Activated CD8-positive, alpha-beta T cell treated with anti-CD3 and anti-CD28 coated beads, Interleukin-2, amount 10 ng/mL, durations not matched to agents 7 days and 5 days (primary cell): ENCODE data around the gene RACK1. TPM values are rescaled to one million over a fixed set of nuclear protein-coding genes. Genes with fewer than 3 reads are reported as not detected.
A peak's percentile ranks its signal among the peaks of the same experiment; 100 is the strongest.

Experiments used
- ATAC-seq: fragments of 150-1000 bp; cut with Tn5 transposase; one replicate; pipeline ENCODE4 v1.10.0; 2021; ENCODE audit warnings: moderate library complexity
- CTCF ChIA-PET: fragments of 350-600 bp; sonication (Branson Sonifier 250); formaldehyde crosslinking; loops from one replicate; lab custom pipeline; 2021; ENCODE audit warnings: antibody characterized with exemption; lab: Charles Lee
- POLR2A ChIA-PET: fragments of 350-600 bp; sonication (Branson Sonifier 250); formaldehyde crosslinking; loops from one replicate; lab custom pipeline; 2021; ENCODE audit warnings: antibody characterized with exemption; lab: Charles Lee
- DNase-seq: peaks from one replicate; pipeline ENCODE4 v3.0.0-alpha.2; 2020
- H3K27ac Mint-ChIP-seq: one replicate; pipeline ENCODE4 v1.8.0; 2021; ENCODE audit warnings: mild to moderate bottlenecking, mixed read lengths
- H3K27me3 Mint-ChIP-seq: one replicate; pipeline ENCODE4 v1.8.0; 2021; ENCODE audit warnings: low read depth, mixed read lengths
- H3K36me3 Mint-ChIP-seq: one replicate; pipeline ENCODE4 v1.8.0; 2021; ENCODE audit warnings: low read depth, mixed read lengths
- H3K4me1 Mint-ChIP-seq: one replicate; pipeline ENCODE4 v1.8.0; 2021; ENCODE audit warnings: low read depth, mixed read lengths
- H3K4me3 Mint-ChIP-seq: one replicate; pipeline ENCODE4 v1.8.0; 2021; ENCODE audit warnings: mild to moderate bottlenecking, mixed read lengths
- H3K9me3 Mint-ChIP-seq: one replicate; pipeline ENCODE4 v1.8.0; 2022; ENCODE audit warnings: mixed read lengths; ENCODE audit not compliant: insufficient read depth
- total RNA-seq, 2 experiments: library from RNA; stranded (reverse); gene quantifications; one replicate each; pipeline ENCODE4 v1.2.3, GENCODE V29; 2021

RACK1 gene
- total RNA-seq, 2 experiments from 2014 or later, result 1,796 to 1,942 TPM

DNA sequence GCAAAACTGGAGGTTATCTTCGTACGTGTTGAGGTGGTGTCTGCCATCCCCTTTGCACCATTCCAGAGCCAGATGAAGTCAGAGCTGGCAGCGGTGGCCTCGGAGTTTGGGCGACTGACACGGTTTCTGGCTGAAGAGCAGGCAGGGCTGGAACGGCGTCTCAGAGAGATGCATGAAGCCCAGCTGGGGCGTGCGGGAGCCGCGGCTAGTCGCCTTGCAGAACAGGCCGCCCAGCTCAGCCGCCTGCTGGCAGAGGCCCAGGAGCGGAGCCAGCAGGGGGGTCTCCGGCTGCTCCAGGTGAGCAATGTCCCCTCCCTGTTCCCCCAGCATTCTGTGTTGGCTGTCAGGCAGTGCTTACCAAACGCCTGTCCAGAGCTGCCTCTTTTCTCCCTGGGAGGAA, 11.1 kb downstream of the RACK1 start:
- Mint-ChIP-seq H3K9me3 (no peaks in the 10 kb centered on the region), H3K27ac (peak overlapping the region; percentile 66), H3K4me3 (no peak overlapping the region), H3K27me3 (no peaks in the 10 kb centered on the region), H3K36me3 (peaks cover 72% of the 10 kb centered on the region), H3K4me1 (peaks cover 19% of the 10 kb centered on the region)
- ChIA-PET POLR2A (interaction anchor here (0.9 to 5.1 kb wide), 2 partner anchors 9 to 10 kb away, joined by 3 to 30 read pairs; partner anchors contain the start of genes RACK1 and TRIM41), CTCF (no interaction called here)
- ATAC-seq, result no peak
- no peak for DNase-seq

GRCh38 chr5:181231432-181231831, 12.3 kb downstream of the RACK1 start:
- peaks cover 65% of the 10 kb centered on the region for H3K36me3 Mint-ChIP-seq
- no peaks in the 10 kb centered on the region for H3K9me3 Mint-ChIP-seq
- H3K4me3 Mint-ChIP-seq, result no peak overlapping the region
- no peak for ATAC-seq
- no peaks in the 10 kb centered on the region for H3K27me3 Mint-ChIP-seq
- ChIA-PET POLR2A (interaction anchor here (1.3 to 5.1 kb wide), 2 partner anchors 9 to 11 kb away, joined by 3 to 30 read pairs; partner anchors contain the start of gene RACK1), CTCF (no interaction called here)
- no peak for DNase-seq
- peaks cover 21% of the 10 kb centered on the region for H3K4me1 Mint-ChIP-seq
- H3K27ac Mint-ChIP-seq, result no peak overlapping the region

DNA sequence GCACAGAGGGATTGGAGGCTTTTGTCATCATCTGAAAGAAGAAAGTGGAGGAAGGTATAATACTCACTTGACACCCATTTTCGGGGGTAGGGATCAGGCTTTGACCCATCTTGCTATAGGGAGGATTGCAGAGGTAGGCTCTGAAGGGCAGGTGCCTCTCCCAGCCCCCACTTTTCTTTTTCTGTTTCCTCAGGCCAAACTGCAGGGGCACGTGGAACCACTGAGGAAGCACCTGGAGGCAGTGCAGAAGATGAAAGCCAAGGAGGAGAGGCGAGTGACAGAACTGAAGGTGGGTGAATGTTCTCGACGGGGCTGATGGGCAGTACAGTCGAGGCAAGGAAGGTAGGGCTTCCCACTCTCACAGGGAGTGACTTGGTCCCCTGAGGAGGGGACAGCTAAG, 13.2 kb downstream of the RACK1 start:
- H3K9me3 Mint-ChIP-seq, result no peaks in the 10 kb centered on the region
- no peaks in the 10 kb centered on the region for H3K27me3 Mint-ChIP-seq
- peak overlapping the region; percentile 71 for H3K27ac Mint-ChIP-seq
- ATAC-seq, result no peak
- ChIA-PET POLR2A (interaction anchor here (0.9 to 5.1 kb wide), 2 partner anchors 12 to 31 kb away, joined by 3 to 30 read pairs; partner anchors contain the start of gene RACK1), CTCF (no interaction called here)
- no peak overlapping the region for H3K4me3 Mint-ChIP-seq
- DNase-seq, result no peak
- peaks cover 29% of the 10 kb centered on the region for H3K4me1 Mint-ChIP-seq
- peaks cover 62% of the 10 kb centered on the region for H3K36me3 Mint-ChIP-seq

DNA sequence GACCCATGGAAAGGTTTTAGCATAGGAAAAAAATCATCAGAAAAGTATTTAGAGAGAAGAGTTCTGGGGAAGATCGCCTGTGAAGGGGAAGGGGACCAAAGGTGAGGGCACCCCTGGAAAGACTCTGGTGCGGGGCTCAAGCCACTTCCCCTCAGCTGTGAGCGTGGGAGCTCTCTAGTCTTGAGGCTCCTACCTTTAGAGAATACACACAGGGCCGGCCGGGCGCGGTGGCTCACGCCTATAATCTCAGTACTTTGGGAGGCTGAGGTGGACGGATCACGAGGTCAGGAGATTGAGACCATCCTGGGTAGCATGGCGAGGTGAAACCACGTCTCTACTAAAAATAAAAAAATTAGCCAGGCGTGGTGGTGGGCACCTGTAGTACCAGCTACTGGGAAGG, 13.7 kb downstream of the RACK1 start:
- ATAC-seq, result no peak
- no peak overlapping the region for H3K4me3 Mint-ChIP-seq
- no peak overlapping the region for H3K27ac Mint-ChIP-seq
- ChIA-PET CTCF (no interaction called here), POLR2A (interaction anchor here (0.8 to 8.9 kb wide), 3 partner anchors 12 to 42 kb away, joined by 3 to 157 read pairs (median 4); partner anchors contain the start of genes RACK1 and TRIM52)
- H3K27me3 Mint-ChIP-seq, result no peaks in the 10 kb centered on the region
- H3K4me1 Mint-ChIP-seq, result peaks cover 35% of the 10 kb centered on the region
- H3K36me3 Mint-ChIP-seq, result peaks cover 57% of the 10 kb centered on the region
- no peaks in the 10 kb centered on the region for H3K9me3 Mint-ChIP-seq
- no peak for DNase-seq

- ChIA-PET CTCF (interaction anchor here (0.6 to 1.4 kb wide), 6 partner anchors 12 to 37 kb away, joined by 3 to 4 read pairs (median 4); partner anchors contain the start of gene RACK1), POLR2A (interaction anchor here (0.6 to 8.9 kb wide), 9 partner anchors 10 to 51 kb away, joined by 3 to 157 read pairs (median 4); partner anchors contain the start of genes RACK1 and TRIM52)
- Mint-ChIP-seq H3K9me3 (no peaks in the 10 kb centered on the region), H3K27ac (peak overlapping the region; percentile 99), H3K4me1 (peaks cover 66% of the 10 kb centered on the region), H3K27me3 (no peaks in the 10 kb centered on the region), H3K4me3 (peak overlapping the region; percentile 99), H3K36me3 (peaks cover 36% of the 10 kb centered on the region)
- no peak for ATAC-seq
- DNase-seq, result peak; percentile 54
Observed at GRCh38 chr5:181224390-181225229, 19.1 kb downstream of the RACK1 start.

GRCh38 chr5:181223729-181224389, 19.8 kb downstream of the RACK1 start:
- Mint-ChIP-seq H3K4me3 (peak overlapping the region; percentile 99), H3K27me3 (no peaks in the 10 kb centered on the region), H3K27ac (peak overlapping the region; percentile 99), H3K4me1 (peaks cover 63% of the 10 kb centered on the region), H3K9me3 (no peaks in the 10 kb centered on the region), H3K36me3 (peaks cover 29% of the 10 kb centered on the region)
- peak; percentile 6 for ATAC-seq
- ChIA-PET CTCF (interaction anchor here (0.6 to 1.7 kb wide), 5 partner anchors 17 to 1272 kb away, joined by 3 to 8 read pairs (median 3); partner anchors contain the start of gene RACK1), POLR2A (interaction anchor here (0.6 to 8.9 kb wide), 14 partner anchors 9 to 47 kb away, joined by 3 to 157 read pairs (median 7); partner anchors contain the start of genes RACK1 and TRIM52)
- peak; percentile 73 for DNase-seq

DNA sequence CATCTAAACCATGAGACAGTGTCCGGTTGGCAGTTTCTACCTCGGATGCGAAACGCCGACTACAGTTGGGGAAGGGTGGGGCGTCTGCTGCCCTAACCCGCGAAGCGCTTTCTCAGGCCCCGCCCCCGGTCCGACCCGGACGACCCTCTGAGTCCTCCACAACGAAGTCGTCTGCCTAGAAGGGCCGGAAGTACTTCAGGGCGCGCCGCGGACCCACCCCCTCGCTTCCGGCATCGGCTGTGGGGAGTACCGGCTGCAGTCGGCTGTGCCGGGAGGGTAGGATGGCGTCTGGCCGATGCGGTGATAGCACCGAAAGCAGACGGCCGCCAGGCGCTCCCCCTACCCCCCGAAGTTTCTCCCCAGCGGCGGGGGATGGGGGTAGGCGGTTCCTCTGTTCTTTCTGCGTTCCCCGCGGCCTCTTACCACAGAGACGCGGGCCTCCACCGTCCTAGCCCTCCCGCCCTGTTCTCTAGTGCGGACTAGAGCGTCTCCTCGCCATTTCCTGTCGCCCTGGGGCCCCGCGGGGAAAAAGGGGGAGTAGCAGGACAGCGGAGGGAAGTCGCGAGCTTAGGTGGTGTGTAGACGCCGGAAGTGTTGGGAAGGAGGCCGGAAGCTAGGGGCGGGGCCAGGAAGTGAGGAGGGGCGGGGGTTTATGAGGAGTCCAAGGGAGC, 20.5 kb downstream of the RACK1 start, which contains the start of gene TRIM41:
TRIM41 (plus strand) TSS at position 224 of the 671 bp plus-strand sequence. CDS start 719 bp downstream, outside the sequence.
- H3K36me3 Mint-ChIP-seq, result peaks cover 29% of the 10 kb centered on the region
- no peaks in the 10 kb centered on the region for H3K9me3 Mint-ChIP-seq
- ChIA-PET CTCF (interaction anchor here (0.6 to 2.1 kb wide), 9 partner anchors 16 to 1272 kb away, joined by 3 to 8 read pairs (median 4); partner anchors contain the start of gene RACK1), POLR2A (interaction anchor here (0.6 to 8.9 kb wide), 17 partner anchors 8 to 422 kb away, joined by 3 to 157 read pairs (median 4); partner anchors contain the start of genes RACK1 and TRIM52)
- H3K4me1 Mint-ChIP-seq, result peaks cover 68% of the 10 kb centered on the region
- DNase-seq (peak; percentile 99), ATAC-seq (peak; percentile 65)
- peak within 1 kb of the TSS; percentile 99 for H3K4me3 Mint-ChIP-seq
- peak within 1 kb of the TSS; percentile 99 for H3K27ac Mint-ChIP-seq
- peaks cover 1% of the 10 kb centered on the region for H3K27me3 Mint-ChIP-seq

DNA sequence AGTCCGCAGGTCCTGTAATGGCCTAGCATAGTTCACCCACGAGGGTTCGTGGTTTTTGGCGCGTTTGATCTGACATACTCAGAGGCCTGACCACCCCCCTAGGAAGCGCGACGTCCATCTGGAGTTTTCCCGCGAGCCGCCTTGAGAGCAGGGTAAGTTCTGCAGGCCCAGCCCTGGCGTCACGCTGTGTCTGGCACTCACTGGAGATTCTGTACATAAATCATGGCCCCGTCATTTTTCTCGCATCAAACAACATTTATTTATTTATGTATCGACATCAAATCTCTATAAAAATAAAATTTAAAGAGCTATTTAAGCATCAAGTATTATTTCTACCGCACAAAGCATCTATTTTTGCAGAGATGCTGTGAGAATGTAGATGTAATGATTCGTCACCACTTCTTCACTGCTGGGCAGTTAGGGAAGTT, 21.1 kb downstream of the RACK1 start:
- no peaks in the 10 kb centered on the region for H3K9me3 Mint-ChIP-seq
- ChIA-PET POLR2A (interaction anchor here (0.9 to 8.9 kb wide), 13 partner anchors 9 to 421 kb away, joined by 3 to 157 read pairs (median 10); partner anchors contain the start of genes RACK1 and TRIM52), CTCF (interaction anchor here (1.1 to 2.1 kb wide), 9 partner anchors 15 to 63 kb away, joined by 3 to 8 read pairs (median 4); partner anchors contain the start of gene RACK1)
- peak overlapping the region; percentile 99 for H3K4me3 Mint-ChIP-seq
- DNase-seq, result no peak
- peaks cover 3% of the 10 kb centered on the region for H3K27me3 Mint-ChIP-seq
- H3K27ac Mint-ChIP-seq, result peak overlapping the region; percentile 99
- peaks cover 73% of the 10 kb centered on the region for H3K4me1 Mint-ChIP-seq
- ATAC-seq, result peak; percentile 8
- H3K36me3 Mint-ChIP-seq, result peaks cover 26% of the 10 kb centered on the region

GRCh38 chr5:181221792-181222629, 21.7 kb downstream of the RACK1 start:
- H3K27ac Mint-ChIP-seq, result peak overlapping the region; percentile 99
- peak; percentile 95 for DNase-seq
- H3K4me1 Mint-ChIP-seq, result peaks cover 80% of the 10 kb centered on the region
- peak; percentile 35 for ATAC-seq
- ChIA-PET CTCF (interaction anchor here (1.1 to 2.1 kb wide), 9 partner anchors 15 to 62 kb away, joined by 3 to 8 read pairs (median 4); partner anchors contain the start of gene RACK1), POLR2A (interaction anchor here (0.6 to 8.9 kb wide), 13 partner anchors 9 to 420 kb away, joined by 3 to 157 read pairs (median 4); partner anchors contain the start of genes RACK1 and TRIM52)
- H3K27me3 Mint-ChIP-seq, result peaks cover 3% of the 10 kb centered on the region
- H3K9me3 Mint-ChIP-seq, result no peaks in the 10 kb centered on the region
- peak overlapping the region; percentile 99 for H3K4me3 Mint-ChIP-seq
- H3K36me3 Mint-ChIP-seq, result peaks cover 23% of the 10 kb centered on the region
